Chondrocyte (in vitro differentiated cells): ENCODE data around the gene ZNF383. TPM values are rescaled to one million over a fixed set of nuclear protein-coding genes. Genes with fewer than 3 reads are reported as not detected.
"Not testable (repeated sequence)": the region's sequence is repeated elsewhere in the genome, so short reads cannot be mapped to it uniquely, and the experiment has no call there.

Experiments
- DNase-seq: peaks from one replicate; pipeline ENCODE4 v3.0.0; 2021; ENCODE audit warnings: mixed read lengths, low spot score
- H3K27ac Mint-ChIP-seq: one replicate; pipeline ENCODE4 v1.8.0; 2021; ENCODE audit warnings: mild to moderate bottlenecking, moderate library complexity, mixed read lengths; ENCODE audit not compliant: unreplicated experiment
- H3K27me3 Mint-ChIP-seq: 2 replicates; pipeline ENCODE4 v1.8.0; 2021; ENCODE audit warnings: low read depth, mixed read lengths
- H3K36me3 Mint-ChIP-seq: 2 replicates; pipeline ENCODE4 v1.8.0; 2021; ENCODE audit warnings: low read depth, mixed read lengths
- H3K4me1 Mint-ChIP-seq: 2 replicates; pipeline ENCODE4 v1.8.0; 2021; ENCODE audit warnings: low read depth, mild to moderate bottlenecking, mixed read lengths
- H3K4me3 Mint-ChIP-seq: one replicate; pipeline ENCODE4 v1.8.0; 2021; ENCODE audit warnings: mild to moderate bottlenecking, moderate library complexity, mixed read lengths; ENCODE audit not compliant: unreplicated experiment
- H3K9me3 Mint-ChIP-seq: 2 replicates; pipeline ENCODE4 v1.8.0; 2021; ENCODE audit warnings: low read depth, mixed read lengths
- CTCF ChIP-seq: fragments of 200-600 bp; sonication (generic); IDR thresholded peaks from 2 replicates; pipeline ENCODE4 v1.5.0; 2021; ENCODE audit warnings: antibody characterized with exemption, mild to moderate bottlenecking, moderate library complexity
- long read RNA-seq: library from polyadenylated mRNA; stranded (forward); transcript quantifications from one replicate; pipeline ENCODE4 v2.0.0, GENCODE V29; 2021
- total RNA-seq: library from RNA; stranded (reverse); gene quantifications from 3 replicates; pipeline ENCODE4 v1.2.1, GENCODE V29; 2021

The ZNF383 gene
- 6.0 to 10.6 TPM (median 7.7 TPM) in 3 replicates for total RNA-seq
- long read RNA-seq, partial matches to known transcripts = 1 of 4 reads
- long read RNA-seq, other reads (novel, unspliced or antisense) = 3 of 4 reads

GRCh38 chr19:37217775-37218591, at the start of gene ZNF383:
Gene ZNF383, plus strand, starts transcription at chr19:37218214. Its CDS starts 12,240 bp downstream, at chr19:37230454.
- Mint-ChIP-seq H3K4me1 (peaks cover 26% of the 10 kb centered on the region), H3K4me3 (peak within 1 kb of the TSS; percentile 87), H3K9me3 (peaks cover 10% of the 10 kb centered on the region), H3K36me3 (peaks cover 15% of the 10 kb centered on the region), H3K27ac (peak within 1 kb of the TSS; percentile 87), H3K27me3 (no peaks in the 10 kb centered on the region)
- no peak for TF ChIP-seq CTCF
- DNase-seq = peak; percentile 95

GRCh38 chr19:37172368-37173366, 45.3 kb upstream of the ZNF383 start, which contains the start of gene ZNF585A:
Gene ZNF585A, minus strand, starts transcription at chr19:37172695. Its CDS starts 2,785 bp downstream, at chr19:37169910.
- H3K36me3 Mint-ChIP-seq = peaks cover 22% of the 10 kb centered on the region
- H3K4me1 Mint-ChIP-seq = no peaks in the 10 kb centered on the region
- peak; percentile 95 for DNase-seq
- no peak within 1 kb of the TSS for H3K27ac Mint-ChIP-seq
- H3K4me3 Mint-ChIP-seq = no peak within 1 kb of the TSS
- H3K9me3 Mint-ChIP-seq = peaks cover 35% of the 10 kb centered on the region
- TF ChIP-seq CTCF = peak; percentile 49
- H3K27me3 Mint-ChIP-seq = no peaks in the 10 kb centered on the region

- not testable (repeated sequence) for H3K4me3 Mint-ChIP-seq, H3K4me1 Mint-ChIP-seq, H3K27me3 Mint-ChIP-seq
These were observed 31.9 kb upstream of the ZNF383 start for GRCh38 chr19:37186071-37186470.

GRCh38 chr19:37195248-37195647, 22.8 kb upstream of the ZNF383 start:
- not testable (repeated sequence) for H3K4me3 Mint-ChIP-seq, H3K27me3 Mint-ChIP-seq, H3K4me1 Mint-ChIP-seq, DNase-seq, H3K27ac Mint-ChIP-seq
- Mint-ChIP-seq H3K9me3 (peaks cover 34% of the 10 kb centered on the region), H3K36me3 (peaks cover 37% of the 10 kb centered on the region)

More at GRCh38 chr19:37186071-37186470, 31.9 kb upstream of the ZNF383 start:
- H3K9me3 Mint-ChIP-seq = peaks cover 74% of the 10 kb centered on the region
- DNase-seq, H3K27ac Mint-ChIP-seq: not testable (repeated sequence)
- peaks cover 45% of the 10 kb centered on the region for H3K36me3 Mint-ChIP-seq

- not testable (repeated sequence) for H3K27me3 Mint-ChIP-seq, H3K4me1 Mint-ChIP-seq, H3K4me3 Mint-ChIP-seq, H3K27ac Mint-ChIP-seq, DNase-seq
- H3K9me3 Mint-ChIP-seq = peaks cover 28% of the 10 kb centered on the region
- H3K36me3 Mint-ChIP-seq = peaks cover 30% of the 10 kb centered on the region
These were observed 20.9 kb upstream of the ZNF383 start for GRCh38 chr19:37197115-37197514.

- H3K4me3 Mint-ChIP-seq = no peak overlapping the region
- no peak for TF ChIP-seq CTCF
- H3K36me3 Mint-ChIP-seq = peaks cover 29% of the 10 kb centered on the region
- DNase-seq = no peak
- H3K4me1 Mint-ChIP-seq = no peaks in the 10 kb centered on the region
- H3K27me3 Mint-ChIP-seq = no peaks in the 10 kb centered on the region
- H3K9me3 Mint-ChIP-seq = peaks cover 30% of the 10 kb centered on the region
- H3K27ac Mint-ChIP-seq = no peak overlapping the region
These were observed 20.2 kb upstream of the ZNF383 start for GRCh38 chr19:37197768-37198167.
